GM21423 (cell line): ENCODE results near the gene LRRC28.

Experiments used
- ATAC-seq: cut with Tn5 transposase; IDR thresholded peaks from one replicate; pipeline ENCODE4 v1.9.1; 2021; ENCODE audit warnings: mild to moderate bottlenecking, moderate library complexity; ENCODE audit not compliant: unreplicated experiment

The LRRC28 gene

GRCh38 chr15:99248000-99248715, 3.1 kb upstream of the LRRC28 start:
- no peak for ATAC-seq

DNA sequence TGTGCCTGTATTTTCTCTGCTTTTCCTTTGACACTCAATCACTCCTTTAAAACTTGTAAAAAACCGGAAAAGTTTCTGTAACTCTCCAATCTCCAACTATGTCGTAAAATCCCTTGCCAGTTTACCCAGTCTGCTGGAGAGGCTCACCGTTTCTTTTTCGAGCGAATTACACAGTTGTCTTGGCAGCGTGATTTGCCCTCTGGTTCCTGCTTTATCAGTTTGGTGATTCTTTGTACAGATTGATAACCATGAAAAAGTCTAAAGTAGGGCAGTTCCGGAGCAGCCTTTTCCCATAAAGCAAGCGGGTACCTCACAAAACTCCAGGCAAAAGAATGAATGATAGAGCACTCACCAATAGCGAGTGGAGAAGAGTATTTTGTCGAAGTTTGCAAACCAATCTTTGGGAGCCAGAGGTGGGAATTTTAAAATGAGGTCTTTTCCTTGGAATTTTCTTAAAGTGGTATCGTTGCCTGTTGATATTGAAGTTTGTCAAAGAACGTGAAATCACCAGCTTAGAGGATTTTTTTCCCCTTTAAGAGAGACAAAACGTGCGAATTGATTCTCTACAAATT, 1.9 kb upstream of the LRRC28 start, which contains the start of gene TTC23:
TTC23 (minus strand) TSS at position 312 of the 572 bp plus-strand sequence. CDS start 20,869 bp downstream, outside the sequence.
- no peak for ATAC-seq

DNA sequence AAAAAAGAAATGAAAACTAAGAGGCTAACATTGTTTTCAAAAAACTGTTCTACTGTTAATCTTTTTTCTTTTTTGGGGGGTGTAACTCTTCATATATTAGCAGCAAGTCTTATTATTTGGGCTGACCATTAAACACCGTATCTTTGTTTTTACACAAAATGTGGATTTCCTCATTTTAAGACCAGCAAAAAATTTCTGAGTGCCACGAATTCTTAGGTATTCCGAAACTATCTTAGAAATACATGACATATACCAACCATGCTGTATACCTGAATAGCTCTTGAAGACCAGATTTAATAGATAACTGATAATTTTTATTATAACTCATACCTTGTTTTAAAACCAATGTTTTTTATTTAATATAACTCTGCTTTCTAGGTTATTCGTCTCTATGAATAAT, 1.3 kb upstream of the LRRC28 start:
- ATAC-seq: no peak

DNA sequence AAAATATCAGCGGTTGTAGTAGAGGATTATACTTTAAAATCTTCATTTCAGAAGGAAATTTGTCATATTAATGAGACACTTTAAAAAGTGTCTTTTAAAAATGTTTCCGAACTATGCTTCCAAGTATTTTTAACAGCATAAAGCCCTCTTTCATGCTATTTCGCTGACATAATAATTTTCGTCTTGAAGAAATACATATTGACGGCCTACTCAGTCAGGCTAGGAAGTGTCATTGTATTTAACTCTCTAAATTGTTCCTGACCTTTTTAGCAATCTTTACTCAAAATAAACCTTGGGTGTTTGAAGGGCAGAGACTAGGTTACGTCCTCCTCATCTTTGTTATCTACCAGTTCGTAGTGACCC, 806 bp upstream of the LRRC28 start:
- no peak for ATAC-seq

- no peak for ATAC-seq
These were observed 1.0 kb downstream of the LRRC28 start for GRCh38 chr15:99252326-99252725.

DNA sequence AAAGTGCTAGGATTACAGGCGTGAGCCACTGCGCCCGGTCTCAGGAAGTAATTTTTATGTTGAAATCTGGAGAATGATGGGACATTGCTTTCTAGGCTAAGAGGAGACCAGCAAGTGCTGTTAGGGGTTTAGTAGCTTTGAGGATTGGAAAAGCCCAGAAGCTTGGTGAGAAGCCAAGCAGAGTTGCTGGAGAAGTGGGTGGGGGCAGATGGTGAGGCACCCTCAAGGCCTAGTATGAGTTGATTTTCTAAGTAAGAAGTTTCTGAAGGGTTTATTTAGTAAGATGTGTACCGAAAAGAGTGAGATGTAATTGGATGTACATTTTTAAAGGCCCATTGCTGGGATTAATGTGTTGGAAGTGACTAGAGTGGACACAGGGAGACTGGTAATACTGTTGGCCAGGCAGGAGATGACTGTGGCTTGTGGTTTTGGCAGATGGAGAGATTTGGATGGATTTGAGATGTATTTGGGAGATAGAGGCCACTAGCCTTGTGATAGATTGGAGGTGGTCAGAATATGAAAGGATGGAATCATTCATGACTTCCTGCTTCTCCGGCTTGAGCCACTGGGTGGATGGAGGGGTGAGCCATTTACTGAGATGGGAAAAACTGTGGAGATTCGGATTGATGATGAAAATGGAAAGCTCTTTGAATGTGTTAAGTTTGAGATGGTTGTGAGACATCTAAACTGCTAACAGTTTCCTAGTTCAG, 2.3 kb downstream of the LRRC28 start:
- no peak for ATAC-seq

- no peak for ATAC-seq
These were observed 5.9 kb downstream of the LRRC28 start for GRCh38 chr15:99257107-99257750.

DNA sequence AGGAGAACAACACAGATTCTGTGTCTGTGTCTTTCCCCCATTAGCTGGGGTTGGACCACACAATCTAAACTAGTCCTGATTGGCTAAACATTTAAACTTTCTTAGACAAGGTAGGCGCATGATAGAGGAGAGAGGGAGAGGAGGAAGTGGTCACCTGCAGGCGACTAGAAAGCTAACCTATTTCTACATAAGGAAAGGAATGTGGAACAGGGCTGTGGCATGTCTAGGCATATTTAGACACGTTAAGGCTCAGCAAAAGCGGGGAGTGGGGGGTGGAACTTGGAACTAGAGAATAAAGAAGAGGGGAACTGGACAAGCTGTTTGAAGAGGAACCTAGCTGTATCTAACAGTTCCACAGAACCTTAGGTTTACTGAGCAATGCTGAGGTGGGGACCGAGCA, 12.8 kb downstream of the LRRC28 start:
- no peak for ATAC-seq

GRCh38 chr15:99265541-99266070, 14.3 kb downstream of the LRRC28 start:
- ATAC-seq: no peak

DNA sequence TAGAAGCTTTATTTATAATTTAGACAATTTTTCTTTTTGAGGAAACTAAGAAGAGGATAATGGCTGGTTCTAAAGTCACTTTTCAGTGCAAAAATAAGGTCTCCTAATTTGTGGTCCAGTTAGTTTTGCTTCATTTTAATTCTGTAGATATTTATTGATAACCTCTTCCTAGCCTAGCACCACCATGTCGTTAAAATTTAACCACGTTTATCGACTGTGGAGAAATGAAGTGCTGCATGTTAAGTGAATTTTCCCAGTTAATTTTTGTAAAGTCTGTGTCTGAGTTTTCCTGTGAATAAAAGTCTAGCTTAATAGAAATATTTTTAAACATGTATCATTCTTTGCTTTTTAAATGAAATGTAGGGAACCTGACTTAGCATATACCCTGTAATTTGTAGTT, 16.7 kb downstream of the LRRC28 start:
- no peak for ATAC-seq

DNA sequence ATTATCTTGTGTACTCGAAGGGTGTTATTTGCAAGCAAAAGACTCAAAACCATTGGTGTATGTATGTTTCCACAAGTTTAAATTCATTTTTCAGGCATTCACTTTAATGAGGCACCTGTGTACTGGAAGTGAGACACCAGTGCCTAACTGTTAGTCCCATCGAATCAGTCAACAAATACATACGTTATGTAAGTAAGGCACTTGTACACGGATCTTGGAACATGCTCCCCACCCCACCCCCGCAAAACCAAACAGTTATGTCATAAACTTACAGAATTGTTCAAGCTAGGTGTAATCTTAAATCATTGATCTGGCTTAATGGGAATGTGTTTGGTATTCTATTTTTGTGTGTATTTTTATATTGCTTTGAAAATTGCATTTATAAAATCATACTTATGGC, 17.1 kb downstream of the LRRC28 start:
- ATAC-seq: no peak

GRCh38 chr15:99273801-99274200, 22.5 kb downstream of the LRRC28 start:
- ATAC-seq: no peak

- no peak for ATAC-seq
These were observed 23.8 kb downstream of the LRRC28 start for GRCh38 chr15:99275061-99275460.

- peak; percentile 57 for ATAC-seq
These were observed 24.3 kb downstream of the LRRC28 start for GRCh38 chr15:99275525-99276128.

DNA sequence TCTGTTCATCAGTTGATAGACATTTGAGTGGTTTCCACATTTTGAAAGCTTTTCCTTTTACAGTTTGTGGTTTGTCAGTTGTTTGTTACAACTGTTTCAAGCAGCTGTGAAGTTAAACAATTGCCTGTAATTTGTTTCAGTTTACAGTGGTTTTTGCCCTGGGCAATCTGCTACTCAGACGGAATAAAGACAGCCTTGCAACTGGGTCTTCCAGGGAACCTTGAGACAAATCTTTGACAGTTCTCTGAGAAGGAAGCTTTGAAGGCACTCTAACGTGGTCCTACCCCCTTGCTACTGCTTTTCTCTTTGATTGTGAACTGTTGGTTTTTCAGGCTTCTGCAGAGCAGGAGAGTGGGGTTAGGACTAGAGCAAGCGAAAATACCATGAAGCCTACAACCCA, 28.0 kb downstream of the LRRC28 start:
- ATAC-seq: no peak

DNA sequence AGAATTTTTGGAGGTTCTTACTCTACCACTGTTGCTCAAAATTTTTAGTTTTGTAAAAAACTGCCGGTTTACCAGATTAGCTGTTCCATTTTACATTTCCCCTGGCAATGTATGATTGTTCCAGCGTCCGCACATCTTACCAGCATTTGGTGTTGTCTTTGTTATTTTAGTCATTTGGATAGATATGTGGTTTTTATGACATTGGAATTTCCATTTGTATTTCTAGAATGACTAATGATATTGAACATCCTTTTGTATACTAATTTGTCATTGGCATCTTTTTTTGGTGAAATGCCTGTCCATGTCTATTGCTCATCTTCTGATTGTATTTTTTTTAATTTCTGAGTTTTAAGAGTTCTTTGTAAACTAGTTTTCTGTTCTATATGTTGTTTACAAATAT, 28.5 kb downstream of the LRRC28 start:
- ATAC-seq: no peak

DNA sequence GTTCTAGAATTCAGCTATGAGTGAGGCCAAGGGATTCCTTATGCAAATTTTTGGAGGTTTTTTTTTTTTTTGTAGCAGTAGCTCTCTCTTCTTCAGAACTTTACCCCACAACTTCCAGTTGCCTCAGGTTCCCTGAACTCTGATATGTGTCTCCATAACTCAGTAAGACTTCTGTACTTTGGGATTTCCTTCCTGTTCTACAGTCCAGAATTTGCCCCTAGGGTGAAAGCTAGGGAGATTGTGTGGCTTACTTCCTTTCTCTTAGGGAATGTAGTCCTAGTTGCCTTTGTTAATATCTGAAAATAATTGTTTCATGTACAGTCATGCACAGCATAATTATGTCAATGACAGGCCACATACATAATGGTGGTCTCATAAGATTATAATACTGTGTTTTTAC, 30.8 kb downstream of the LRRC28 start:
- ATAC-seq: no peak

- ATAC-seq: no peak
These were observed 31.3 kb downstream of the LRRC28 start for GRCh38 chr15:99282586-99282985.

- ATAC-seq: no peak
These were observed 32.4 kb downstream of the LRRC28 start for GRCh38 chr15:99283717-99284116.

GRCh38 chr15:99291643-99292042, 40.4 kb downstream of the LRRC28 start:
- ATAC-seq: no peak

DNA sequence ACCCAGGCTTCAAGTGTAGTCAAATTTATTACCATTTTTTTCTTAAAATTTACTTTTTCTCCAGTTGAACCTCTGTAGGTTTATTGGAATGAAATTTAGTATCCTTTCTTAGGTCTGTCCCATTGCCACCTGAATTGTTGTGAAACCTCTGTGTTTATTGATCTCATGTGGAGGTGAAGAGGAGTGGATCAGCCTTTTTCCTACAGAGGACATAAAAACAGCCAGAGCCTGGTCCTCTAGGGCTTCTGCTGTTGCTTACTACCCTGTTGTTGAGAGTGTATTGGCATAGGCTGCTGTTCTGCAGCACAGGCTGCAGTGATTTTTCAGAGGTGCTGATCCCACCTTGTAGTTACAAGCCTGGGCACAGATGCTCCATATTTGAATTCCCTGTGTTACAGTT, 44.6 kb downstream of the LRRC28 start:
- ATAC-seq: no peak
